Activated CD8-positive, alpha-beta T cell treated with anti-CD3 and anti-CD28 coated beads for 36 hours (primary cell): Measurements from ENCODE around the gene NID2. TPM values are rescaled to one million over a fixed set of nuclear protein-coding genes. Genes with fewer than 3 reads are reported as not detected.

Experiments
- ATAC-seq: fragments of 200-7000 bp; cut with Tn5 transposase; one replicate; pipeline ENCODE4 v1.10.0; 2021; ENCODE audit warnings: mild to moderate bottlenecking, moderate library complexity
- CTCF ChIA-PET: fragments of 350-600 bp; sonication (Branson Sonifier 250); formaldehyde crosslinking; loops from one replicate; lab custom pipeline; 2021; ENCODE audit warnings: antibody characterized with exemption; lab: Charles Lee
- POLR2A ChIA-PET: fragments of 350-600 bp; sonication (Branson Sonifier 250); formaldehyde crosslinking; loops from one replicate; lab custom pipeline; 2021; ENCODE audit warnings: antibody characterized with exemption; lab: Charles Lee
- DNase-seq: peaks from one replicate; pipeline ENCODE4 v3.0.0-alpha.2; 2020
- H3K27ac Mint-ChIP-seq: one replicate; pipeline ENCODE4 v1.8.0; 2021; ENCODE audit warnings: mild to moderate bottlenecking, mixed read lengths
- H3K27me3 Mint-ChIP-seq: one replicate; pipeline ENCODE4 v1.8.0; 2021; ENCODE audit warnings: mixed read lengths
- H3K36me3 Mint-ChIP-seq: one replicate; pipeline ENCODE4 v1.8.0; 2021; ENCODE audit warnings: low read depth, mixed read lengths
- H3K4me1 Mint-ChIP-seq: one replicate; pipeline ENCODE4 v1.8.0; 2021; ENCODE audit warnings: low read depth, mixed read lengths
- H3K4me3 Mint-ChIP-seq: one replicate; pipeline ENCODE4 v1.8.0; 2021; ENCODE audit warnings: mild to moderate bottlenecking, moderate library complexity, mixed read lengths
- H3K9me3 Mint-ChIP-seq: one replicate; pipeline ENCODE4 v1.8.0; 2021; ENCODE audit warnings: mixed read lengths
- CTCF ChIP-seq: fragments of 200-600 bp; IDR thresholded peaks from one replicate; pipeline ENCODE4 v1.8.0; 2022; ENCODE audit warnings: antibody characterized with exemption, mild to moderate bottlenecking
- intact Hi-C: fragments of 100-400 bp; cut with micrococcal nuclease; formaldehyde crosslinking; loops from one replicate; pipeline ENCODE4 v1.10.0; 2022
- total RNA-seq, 2 experiments: library from RNA; stranded (reverse); gene quantifications; one replicate each; pipeline ENCODE4 v1.2.3, GENCODE V29; 2021

NID2 gene
- under 1 TPM in 1 of 2 experiments, not detected in 1; 0.29 TPM for total RNA-seq

GRCh38 chr14:52068615-52069306, at the start of gene NID2:
Gene NID2, minus strand, starts transcription at chr14:52069059. Its CDS starts 65 bp downstream, at chr14:52068994.
- Mint-ChIP-seq H3K36me3 (no peaks in the 10 kb centered on the region), H3K27ac (no peak within 1 kb of the TSS), H3K4me3 (peak within 1 kb of the TSS; percentile 66), H3K9me3 (no peaks in the 10 kb centered on the region), H3K4me1 (peaks cover 24% of the 10 kb centered on the region), H3K27me3 (peaks cover 42% of the 10 kb centered on the region)
- TF ChIP-seq CTCF = no peak
- ATAC-seq = peak; percentile 85
- POLR2A ChIA-PET = interaction anchor here (0.7 to 0.9 kb wide), 2 partner anchors 9 to 12 kb away, joined by 3 read pairs; no protein-coding TSS in a partner anchor
- DNase-seq = peak; percentile 66
- intact Hi-C loops = no loop called here
- CTCF ChIA-PET = interaction anchor here (1.0 to 3.4 kb wide), 6 partner anchors 10 to 189 kb away, joined by 3 to 18 read pairs (median 4); no protein-coding TSS in a partner anchor

- Mint-ChIP-seq H3K27me3 (no peaks in the 10 kb centered on the region), H3K27ac (no peak overlapping the region), H3K4me3 (no peak overlapping the region), H3K9me3 (no peaks in the 10 kb centered on the region), H3K36me3 (no peaks in the 10 kb centered on the region), H3K4me1 (no peaks in the 10 kb centered on the region)
- ATAC-seq = no peak
- no peak for TF ChIP-seq CTCF
- ChIA-PET POLR2A (no interaction called here), CTCF (no interaction called here)
- intact Hi-C loops = no loop called here
- DNase-seq = no peak
Measured at GRCh38 chr14:52117111-52117832, 48.4 kb upstream of the NID2 start.

- TF ChIP-seq CTCF = no peak
- H3K4me1 Mint-ChIP-seq = no peaks in the 10 kb centered on the region
- H3K4me3 Mint-ChIP-seq = no peak overlapping the region
- H3K9me3 Mint-ChIP-seq = no peaks in the 10 kb centered on the region
- no peak for ATAC-seq
- no peaks in the 10 kb centered on the region for H3K27me3 Mint-ChIP-seq
- ChIA-PET POLR2A (no interaction called here), CTCF (no interaction called here)
- no peak overlapping the region for H3K27ac Mint-ChIP-seq
- intact Hi-C loops = no loop called here
- H3K36me3 Mint-ChIP-seq = no peaks in the 10 kb centered on the region
- no peak for DNase-seq
Measured at GRCh38 chr14:52115286-52115685, 46.4 kb upstream of the NID2 start.

GRCh38 chr14:52112336-52113018, 43.6 kb upstream of the NID2 start:
- Mint-ChIP-seq H3K9me3 (no peaks in the 10 kb centered on the region), H3K4me1 (no peaks in the 10 kb centered on the region), H3K36me3 (no peaks in the 10 kb centered on the region), H3K27me3 (no peaks in the 10 kb centered on the region), H3K27ac (no peak overlapping the region), H3K4me3 (no peak overlapping the region)
- CTCF ChIA-PET = interaction anchor here (0.6 kb wide), 1 partner anchor 301 kb away, joined by 3 read pairs; no protein-coding TSS in a partner anchor
- POLR2A ChIA-PET = interaction anchor here (0.6 kb wide), 1 partner anchor 161 kb away, joined by 3 read pairs; no protein-coding TSS in a partner anchor
- intact Hi-C loops = no loop called here
- TF ChIP-seq CTCF = no peak
- no peak for ATAC-seq
- no peak for DNase-seq
